Stimulated activated CD4-positive, alpha-beta T cell treated with anti-CD3 and anti-CD28 coated beads, Interleukin-4, amount 100 ng/mL, for 1 hour (primary cell): ENCODE results near the gene AFF3.
"Not testable (repeated sequence)": the region's sequence is repeated elsewhere in the genome, so short reads cannot be mapped to it uniquely, and the experiment has no call there.

Source experiments
- DNase-seq: peaks from one replicate; pipeline ENCODE4 v3.0.0-alpha.2; 2020

Gene AFF3

GRCh38 chr2:99507937-99508818, 634.2 kb downstream of the AFF3 start:
- no peak for DNase-seq

DNA sequence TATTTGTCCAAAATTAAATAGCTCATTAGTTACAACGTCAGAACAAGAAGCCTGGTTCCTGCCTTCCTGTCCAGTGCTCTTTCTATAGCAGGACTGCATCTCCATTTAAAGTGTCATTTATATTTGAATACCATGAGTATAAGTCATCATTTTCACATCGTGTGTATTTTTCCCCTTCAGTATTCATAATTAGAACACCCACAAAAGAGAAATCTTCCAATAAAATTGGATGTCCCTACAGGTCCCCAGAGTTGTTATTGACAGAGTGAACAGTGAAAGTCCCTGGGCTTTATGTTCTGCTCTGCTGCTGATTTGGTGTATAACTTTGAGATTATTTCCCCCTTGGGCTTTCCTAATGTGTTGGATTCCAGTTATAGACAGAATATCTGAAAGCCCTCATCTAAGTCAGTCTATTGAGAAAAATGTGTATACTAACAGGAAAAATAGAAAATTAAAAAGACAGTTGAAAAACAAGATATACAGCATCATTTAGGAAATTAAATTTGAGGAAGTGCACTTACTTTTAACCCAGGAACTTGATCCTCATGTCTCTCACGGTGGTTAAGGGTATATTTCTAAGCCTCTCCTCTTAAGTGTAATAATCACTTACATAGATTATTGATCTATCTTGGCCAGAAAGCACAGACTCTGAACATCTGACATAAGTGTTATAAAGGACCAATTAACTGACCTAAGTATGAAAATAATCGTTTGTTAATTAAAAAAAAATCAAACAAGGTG, 637.4 kb downstream of the AFF3 start:
- DNase-seq = no peak

- DNase-seq = not testable (repeated sequence)
Observed at GRCh38 chr2:99503662-99504416, 638.6 kb downstream of the AFF3 start.

- no peak for DNase-seq
Observed at GRCh38 chr2:99496021-99496420, 646.4 kb downstream of the AFF3 start.
